Measurements from ENCODE around the gene JSRP1.

Gene JSRP1

DNA sequence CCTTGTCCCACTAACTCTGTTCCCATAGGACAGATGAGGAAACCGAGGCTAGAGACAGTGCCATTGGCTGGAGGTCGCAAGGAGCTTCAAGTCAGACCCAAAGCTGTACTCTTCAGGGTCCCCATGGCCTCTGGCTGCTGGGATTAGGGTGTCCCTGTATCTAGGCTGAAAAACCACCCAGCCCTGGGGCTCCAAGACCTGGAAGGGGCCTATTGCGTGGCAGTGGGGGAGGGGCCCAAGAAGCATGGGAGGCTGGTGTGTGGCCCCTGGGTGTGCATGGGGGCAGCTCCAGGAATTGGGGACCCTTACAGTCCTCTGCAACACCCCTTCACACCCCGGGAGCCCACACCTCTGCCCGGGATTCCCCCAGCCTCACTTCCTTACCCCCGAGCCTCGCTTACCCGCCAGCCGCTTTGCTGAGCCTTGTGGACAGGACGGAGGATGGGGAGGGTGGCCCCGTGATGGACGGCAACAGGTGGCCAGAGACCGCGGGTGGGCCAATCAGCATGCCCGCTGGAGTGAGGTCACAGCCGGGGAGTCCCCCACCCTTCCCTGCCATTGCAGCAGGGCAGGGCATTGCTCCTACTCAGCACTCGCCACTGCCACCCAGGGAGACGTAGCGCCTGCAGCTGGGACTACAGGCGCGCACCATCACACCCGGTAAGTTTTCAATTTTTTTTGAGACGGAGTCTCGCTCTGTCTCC is at the start of gene JSRP1:
TSS of gene JSRP1 (minus strand) at position 436 of the 704 bp plus-strand sequence. CDS start 1,103 bp downstream, outside the sequence.
- DNase-seq, result no peak

DNA sequence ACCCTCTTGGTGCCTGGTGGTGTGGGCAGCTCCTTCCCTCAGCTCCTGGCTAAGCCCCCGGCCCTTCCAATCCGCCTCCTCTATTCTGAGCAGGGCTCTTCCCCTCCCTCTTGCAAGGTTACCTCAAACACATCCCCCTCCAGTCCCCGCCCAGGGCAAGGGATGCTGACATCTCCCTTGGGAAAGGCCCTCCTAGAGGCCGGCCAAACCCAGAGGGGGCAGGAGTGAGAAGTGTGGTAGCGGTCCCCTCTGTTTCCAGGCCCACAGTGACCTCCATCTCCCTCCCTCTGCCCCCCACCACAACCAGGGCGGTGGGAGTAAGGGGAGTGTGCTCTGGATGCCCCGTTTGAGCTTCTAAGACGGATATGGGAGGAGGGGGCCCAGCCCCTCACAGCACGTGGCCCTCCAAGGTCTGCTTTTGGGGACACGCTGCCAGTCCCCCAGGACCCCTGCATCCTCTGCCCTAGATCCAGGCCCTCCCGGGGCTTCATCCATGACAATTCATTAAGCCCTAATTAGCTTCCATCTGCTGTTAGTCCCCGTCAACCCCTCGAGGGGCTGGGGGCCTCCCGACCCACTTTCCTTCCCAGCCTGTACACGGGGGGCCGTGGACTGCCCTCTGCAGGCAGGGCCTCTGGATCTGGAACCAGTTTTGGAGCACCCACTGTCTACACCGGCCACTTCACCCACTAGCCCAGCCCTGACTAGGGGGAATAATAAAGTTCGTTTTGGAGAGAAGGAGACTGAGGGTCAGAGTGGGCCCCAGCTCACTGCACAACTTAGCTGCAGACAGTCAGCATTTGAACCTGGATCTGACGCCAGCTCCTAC is 49.4 kb upstream of the JSRP1 start:
- DNase-seq, result no peak

DNA sequence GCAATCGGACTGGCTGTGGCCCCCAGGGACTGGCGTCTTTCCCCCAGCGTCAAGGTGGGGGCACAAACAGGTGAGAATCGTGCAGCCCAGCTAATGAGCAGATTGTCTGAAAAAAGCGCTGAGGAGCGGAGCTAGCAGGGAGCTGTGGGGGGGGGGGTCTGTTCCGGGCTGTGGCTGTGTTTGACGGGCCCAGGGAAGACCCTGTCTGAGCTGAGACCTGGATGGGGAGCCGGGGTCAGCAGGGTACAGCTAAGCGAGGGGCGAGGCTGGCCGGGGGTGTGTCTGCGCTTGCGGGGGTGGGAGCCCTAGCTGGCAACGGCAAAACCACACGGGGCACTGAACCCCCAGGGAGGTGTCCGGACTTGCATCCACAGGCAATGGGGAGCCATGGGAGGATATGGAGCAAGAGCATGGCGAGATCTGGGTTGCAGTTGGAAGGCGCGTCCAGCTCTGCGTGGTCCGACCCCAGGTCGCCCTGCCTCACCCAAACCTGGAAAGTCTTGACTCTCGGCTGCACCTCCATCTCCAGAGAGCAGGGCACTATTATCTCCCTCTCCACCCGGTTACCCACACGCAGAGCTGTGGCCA is 47.1 kb upstream of the JSRP1 start:
- no peak for DNase-seq

- DNase-seq, result no peak
Measured at GRCh38 chr19:2302319-2303210, 46.3 kb upstream of the JSRP1 start.

GRCh38 chr19:2300533-2300932 is 44.3 kb upstream of the JSRP1 start:
- DNase-seq, result no peak

DNA sequence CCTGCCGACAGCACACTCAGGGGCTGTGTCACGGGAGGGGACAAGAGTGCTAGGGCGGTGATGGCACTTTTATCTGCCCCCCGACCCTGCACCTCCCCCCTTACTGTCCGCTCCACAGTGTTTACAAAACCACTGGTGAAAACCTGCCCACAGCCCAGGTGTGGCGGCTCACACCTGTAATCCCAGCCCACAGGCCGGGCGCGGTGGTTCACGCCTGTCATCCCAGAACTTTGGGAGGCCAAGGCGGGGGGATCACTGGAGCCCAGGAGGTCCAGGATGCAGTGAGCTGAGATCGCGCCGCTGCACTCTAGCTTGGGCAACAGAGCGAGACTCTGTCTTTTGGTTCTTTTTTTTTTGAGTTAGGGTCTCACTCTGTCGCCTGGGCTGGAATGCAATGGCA is 39.9 kb upstream of the JSRP1 start:
- DNase-seq, result no peak

GRCh38 chr19:2294687-2295335 is 38.6 kb upstream of the JSRP1 start:
- no peak for DNase-seq

DNA sequence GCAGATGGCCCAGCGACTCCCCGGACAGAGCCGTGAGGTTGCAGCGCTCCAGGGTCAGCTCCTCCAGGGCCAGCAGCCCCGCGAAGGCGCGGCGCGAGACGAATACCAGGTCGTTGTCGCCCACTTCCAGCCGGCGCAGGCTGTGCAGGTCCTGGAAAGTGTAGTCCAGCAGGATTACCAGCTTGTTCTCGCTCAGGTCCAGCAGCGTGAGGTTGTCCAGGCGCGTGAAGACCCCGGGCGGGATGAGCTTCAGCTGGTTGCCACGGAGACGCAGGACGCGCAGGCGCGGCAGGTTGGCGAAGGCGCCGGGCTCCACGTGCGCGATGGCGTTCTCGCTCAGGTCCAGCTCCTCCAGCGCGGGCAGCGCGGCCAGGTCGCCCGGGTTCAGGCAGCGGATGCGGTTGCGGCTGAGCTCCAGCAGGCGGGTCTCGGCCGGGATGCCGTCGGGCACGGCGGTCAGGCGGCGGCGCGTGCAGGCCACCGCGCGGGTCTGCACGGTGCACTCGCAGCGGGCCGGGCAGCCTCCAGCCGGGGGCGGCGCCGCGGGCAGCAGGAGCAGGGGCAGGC is 35.1 kb upstream of the JSRP1 start:
- no peak for DNase-seq

- no peak for DNase-seq
Measured at GRCh38 chr19:2290441-2291184, 34.4 kb upstream of the JSRP1 start.

DNA sequence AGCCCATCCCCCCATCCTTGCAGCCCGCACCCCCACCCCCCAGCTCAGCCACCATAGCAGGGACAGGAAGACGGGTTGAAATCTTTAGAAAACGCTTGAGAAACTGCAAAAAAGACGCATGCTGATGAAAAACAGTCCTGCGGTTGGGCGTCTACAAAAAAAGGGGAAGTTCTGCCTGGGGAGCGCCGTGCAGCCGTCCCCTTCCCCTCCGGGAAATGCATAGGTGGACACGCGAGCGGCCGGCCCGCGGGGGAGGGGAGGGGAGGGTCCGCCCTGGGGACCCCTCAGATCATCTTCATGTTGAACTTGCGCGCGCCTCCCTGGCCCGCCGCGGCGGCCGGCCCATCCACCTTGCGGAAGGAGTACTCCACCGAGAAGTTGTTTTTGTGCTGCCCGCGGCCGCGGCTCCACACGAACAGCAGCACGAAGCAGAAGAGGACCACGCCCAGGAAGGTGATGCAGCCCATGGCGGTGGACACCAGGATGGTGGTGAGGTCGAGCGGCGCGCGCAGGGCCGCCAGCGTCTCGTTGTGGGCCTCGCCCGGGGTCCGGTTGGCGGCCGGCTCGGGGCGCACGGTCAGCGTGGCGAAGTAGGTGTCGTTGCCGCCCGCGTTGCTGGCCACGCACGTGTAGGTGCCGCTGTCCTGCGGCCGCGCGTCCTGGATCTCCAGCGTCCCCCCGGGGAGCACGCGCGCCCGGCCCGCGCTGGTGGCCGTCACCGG is 33.7 kb upstream of the JSRP1 start:
- DNase-seq, result no peak

GRCh38 chr19:2288818-2289713 is 32.8 kb upstream of the JSRP1 start:
- DNase-seq, result no peak

DNA sequence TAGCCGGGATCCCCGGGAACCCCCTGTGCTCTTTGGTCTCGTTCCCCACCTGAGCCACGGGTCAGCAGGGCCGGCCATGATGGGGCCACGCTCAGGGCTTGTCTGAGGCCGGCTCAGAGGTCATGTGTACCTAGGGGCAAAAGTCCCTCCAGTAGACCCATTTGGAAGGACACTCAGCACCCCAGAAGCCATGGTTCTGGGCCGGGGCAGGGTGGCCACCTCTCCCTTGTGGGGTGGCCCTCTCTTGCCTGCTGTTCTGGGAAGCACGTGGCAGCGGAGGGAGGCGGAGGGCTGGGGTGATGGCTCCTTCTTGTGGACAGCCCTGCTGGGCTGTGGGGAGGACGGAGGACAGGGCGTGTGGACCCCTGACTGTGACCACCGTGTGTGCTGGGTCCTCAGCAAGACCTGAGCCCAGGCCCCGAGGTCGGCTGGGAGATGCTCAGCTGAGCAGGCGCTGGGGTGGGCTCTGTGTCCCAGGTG is 32.2 kb upstream of the JSRP1 start:
- DNase-seq, result no peak

GRCh38 chr19:2287585-2288337 is 31.5 kb upstream of the JSRP1 start:
- DNase-seq, result no peak

- DNase-seq, result no peak
Measured at GRCh38 chr19:2286402-2287140, 30.4 kb upstream of the JSRP1 start.

- no peak for DNase-seq
Measured at GRCh38 chr19:2283835-2284507, 27.8 kb upstream of the JSRP1 start.

- DNase-seq, result no peak
Measured at GRCh38 chr19:2282862-2283237, 26.6 kb upstream of the JSRP1 start.

Measured in SHP77 treated with DMSO at 0.1 percent for 48 hours (cell line).